ENCODE results near the gene FIGLA.

GRCh38 chr2:70769450-70769849 is 21.0 kb downstream of the FIGLA start:
- TF ChIP-seq CTCF (IDR thresholded peaks at IDR 0.05) (no peak), RAD21 (IDR thresholded peaks at IDR 0.05; ENCODE audit: low read length) (no peak), SIN3A (IDR thresholded peaks at IDR 0.05; ENCODE audit: borderline replicate concordance, low read depth, low read length) (no peak), NFIC (IDR thresholded peaks at IDR 0.05; ENCODE audit: borderline replicate concordance) (no peak), EP300 (IDR thresholded peaks at IDR 0.05; ENCODE audit: borderline replicate concordance in 1 of 2, low read depth in 1 of 2, low read length in 1 of 2) (no peak), TCF12 (IDR thresholded peaks at IDR 0.05) (no peak), USF2 (IDR thresholded peaks at IDR 0.05; ENCODE audit: borderline replicate concordance, low read depth, low read length) (no peak), USF1 (IDR thresholded peaks at IDR 0.05; ENCODE audit: borderline replicate concordance, low read depth) (no peak)

Data from SK-N-SH (cell line).